GM12874 (cell line): ENCODE data around the gene SLFNL1.

Experiments
- CTCF ChIP-seq: IDR thresholded peaks from 2 replicates; pipeline ENCODE4 v1.5.1; 2011; ENCODE audit warnings: low read depth, mild to moderate bottlenecking, control low read depth, low read length, moderate library complexity; ENCODE audit not compliant: insufficient read depth

The SLFNL1 gene

GRCh38 chr1:40980453-40981121 lies 40.9 kb downstream of the SLFNL1 start:
- TF ChIP-seq CTCF: no peak

- TF ChIP-seq CTCF: no peak
Measured at GRCh38 chr1:40980068-40980452, 41.5 kb downstream of the SLFNL1 start.

GRCh38 chr1:40979241-40980067 lies 42.1 kb downstream of the SLFNL1 start, which contains the start of gene CTPS1:
Gene CTPS1, plus strand, starts transcription at chr1:40979696. Its CDS starts 3,595 bp downstream, at chr1:40983291.
- TF ChIP-seq CTCF: peak; percentile 52

- TF ChIP-seq CTCF: no peak
Measured at GRCh38 chr1:40978886-40979240, 42.7 kb downstream of the SLFNL1 start.

- no peak for TF ChIP-seq CTCF
Measured at GRCh38 chr1:40977716-40978115, 43.8 kb downstream of the SLFNL1 start.

GRCh38 chr1:40976952-40977690 lies 44.4 kb downstream of the SLFNL1 start:
- no peak for TF ChIP-seq CTCF

GRCh38 chr1:40974945-40975344 lies 46.6 kb downstream of the SLFNL1 start:
- no peak for TF ChIP-seq CTCF
